ENCODE data around the gene RNF26. TPM values are rescaled to one million over a fixed set of nuclear protein-coding genes. Genes with fewer than 3 reads are reported as not detected.

The RNF26 gene
- total RNA-seq, 4 donors from 2014 or later = 8.9 to 11.1 (median 9.4) TPM

DNA sequence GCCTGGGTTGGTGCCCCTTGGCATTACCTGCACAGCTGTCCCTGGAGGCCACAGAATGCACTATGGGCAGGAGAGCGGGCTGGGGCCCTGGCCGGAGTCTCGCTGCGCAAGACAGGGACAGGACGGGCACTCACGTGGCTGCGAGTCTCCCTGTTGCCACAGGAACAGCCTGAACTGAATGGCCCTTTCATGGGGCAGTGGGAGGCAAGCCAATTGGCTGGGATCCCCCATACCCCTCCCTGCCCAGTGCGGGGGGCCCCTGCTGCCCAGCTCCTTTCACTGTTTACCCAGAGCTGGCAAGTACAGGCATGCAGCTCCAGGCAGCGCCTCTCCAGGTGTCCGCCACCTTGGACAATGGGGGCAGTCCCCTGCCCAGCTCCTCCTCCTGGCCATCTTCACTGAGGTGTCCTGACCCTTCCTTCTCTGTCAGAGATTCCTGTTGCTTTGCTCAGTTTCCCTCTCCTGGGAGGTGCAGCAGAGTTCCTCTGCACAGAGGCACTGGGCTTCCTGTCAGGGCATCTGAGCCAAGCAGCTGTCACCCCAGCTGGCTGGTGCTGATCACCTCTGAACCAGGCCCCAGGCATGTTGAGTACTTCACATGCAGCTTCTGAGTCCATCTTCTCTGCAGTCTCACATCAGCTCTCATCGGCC lies 42.0 kb downstream of the RNF26 start:
- DNase-seq (ENCODE audit: low spot score) (no peak), ATAC-seq (ENCODE audit: low FRiP score) (no peak)
- TF ChIP-seq CTCF (IDR thresholded peaks at IDR 0.05) = no peak

DNA sequence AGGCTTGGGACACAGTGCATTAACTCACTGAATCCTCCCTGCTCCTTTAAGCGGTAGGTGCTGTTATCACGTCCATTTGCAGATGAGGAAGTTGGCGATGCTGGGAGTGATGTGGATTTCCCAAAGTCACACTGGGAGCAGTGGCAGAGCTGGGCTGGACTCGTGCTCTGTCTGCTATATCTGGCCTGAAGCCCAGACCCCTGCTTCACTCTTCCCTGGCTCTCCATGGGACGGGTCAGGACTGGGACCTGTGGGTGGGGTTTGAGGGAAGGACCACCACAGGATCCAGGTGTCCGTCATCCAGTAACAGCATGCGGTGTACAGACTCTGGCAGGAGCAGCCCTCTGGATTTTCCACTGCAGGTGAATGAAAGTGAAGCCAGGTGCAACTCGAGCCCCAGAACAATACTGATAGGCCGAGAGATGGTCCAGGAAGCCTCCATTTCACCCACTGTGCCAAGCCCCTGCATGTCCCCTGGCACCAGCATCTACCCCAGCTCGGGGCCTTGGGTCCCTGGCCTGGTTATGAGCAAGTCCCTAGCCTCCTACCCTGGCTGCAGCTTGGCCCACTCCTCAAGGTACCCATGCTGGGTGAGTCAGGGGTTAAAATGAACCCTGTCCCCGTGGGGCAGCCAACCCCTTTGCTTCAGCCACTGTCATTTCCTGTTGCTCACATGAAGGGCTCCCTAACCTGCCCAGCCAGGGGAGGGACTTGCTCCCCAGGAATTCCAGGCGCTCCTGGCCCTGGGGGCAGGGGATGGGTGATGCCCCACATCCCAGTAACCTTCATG lies 43.0 kb downstream of the RNF26 start:
- no peak for DNase-seq (ENCODE audit: low spot score)
- TF ChIP-seq CTCF (IDR thresholded peaks at IDR 0.05) = no peak
- no peak for ATAC-seq (ENCODE audit: low FRiP score)

DNA sequence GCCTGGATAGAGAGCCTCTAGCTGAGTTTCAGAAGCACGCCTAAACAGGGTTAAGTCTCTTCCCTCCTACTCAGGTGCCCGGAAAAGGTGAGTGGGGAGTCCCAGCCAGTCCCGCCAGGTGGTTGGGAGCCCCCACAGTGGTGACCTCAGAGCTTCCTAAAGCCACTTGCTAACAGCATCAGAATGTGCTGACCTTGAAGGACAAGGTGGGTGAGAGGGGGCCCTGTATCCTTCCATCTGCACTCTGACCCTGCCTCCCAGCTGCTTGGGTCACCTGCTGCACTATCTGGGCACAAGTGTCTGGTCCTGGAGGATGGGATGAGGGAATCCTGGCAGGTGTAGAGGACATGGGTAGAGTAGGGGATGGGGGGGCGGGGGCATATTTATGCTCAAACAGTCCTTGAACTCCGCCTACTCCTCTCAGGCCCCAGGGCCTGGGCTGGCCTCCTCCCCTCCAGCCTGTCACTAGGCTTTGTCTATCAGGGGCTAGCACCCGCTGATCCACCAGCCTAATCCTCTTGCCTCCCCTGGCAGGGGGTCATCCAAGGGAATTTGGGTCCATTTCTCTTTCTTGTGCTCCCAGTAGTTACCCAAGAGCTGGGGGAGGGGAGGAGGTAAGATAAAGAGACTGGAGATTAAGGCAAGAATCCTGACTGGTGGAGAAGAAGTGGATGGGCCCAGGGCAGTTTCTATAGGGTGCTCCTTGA lies 43.8 kb downstream of the RNF26 start:
- ATAC-seq (ENCODE audit: low FRiP score) (no peak), DNase-seq (ENCODE audit: low spot score) (no peak)
- TF ChIP-seq CTCF (IDR thresholded peaks at IDR 0.05) = no peak

DNA sequence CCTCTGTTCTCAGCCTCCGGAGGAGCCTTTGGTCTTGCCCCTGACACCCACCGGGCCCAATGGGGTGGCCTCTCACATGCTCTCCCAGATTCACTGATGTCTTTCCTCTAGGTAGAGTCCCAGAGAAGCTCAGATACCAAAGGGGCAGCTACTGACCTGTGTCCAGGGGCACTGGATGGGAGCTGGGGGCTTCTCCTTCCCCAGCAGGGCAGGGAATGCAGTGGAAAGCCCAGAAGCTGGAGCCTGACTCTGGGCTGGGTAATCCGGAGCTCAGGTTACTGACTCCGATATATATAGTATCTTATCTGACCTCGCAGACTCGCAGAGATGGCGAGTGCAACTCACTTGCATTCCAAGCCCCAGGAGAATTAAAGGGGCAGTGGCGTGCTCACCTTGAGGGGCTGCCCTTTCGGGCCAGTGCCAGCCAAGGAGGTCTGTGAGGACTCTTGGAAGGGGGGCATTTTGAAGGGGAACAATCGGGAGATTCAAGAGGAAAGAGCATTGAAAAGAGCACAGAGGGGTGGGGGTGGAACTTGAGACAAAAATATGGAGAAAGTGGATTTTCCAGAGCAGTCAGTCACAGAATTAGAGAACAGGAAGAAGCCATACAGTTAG lies 44.6 kb downstream of the RNF26 start:
- DNase-seq (ENCODE audit: low spot score) (no peak), ATAC-seq (ENCODE audit: low FRiP score) (no peak)
- no peak for TF ChIP-seq CTCF (IDR thresholded peaks at IDR 0.05)

GRCh38 chr11:119380160-119380826 lies 46.0 kb downstream of the RNF26 start:
- TF ChIP-seq CTCF (IDR thresholded peaks at IDR 0.05) = no peak
- ATAC-seq (ENCODE audit: low FRiP score) (no peak), DNase-seq (ENCODE audit: low spot score) (no peak)

- no peak for DNase-seq (ENCODE audit: low spot score)
- no peak for TF ChIP-seq CTCF (IDR thresholded peaks at IDR 0.05)
- no peak for ATAC-seq (ENCODE audit: low FRiP score)
Observed at GRCh38 chr11:119380827-119381180, 46.5 kb downstream of the RNF26 start.
